Activated CD4-positive, alpha-beta T cell treated with anti-CD3 and anti-CD28 coated beads, Interleukin-2, amount 10 ng/mL, durations not matched to agents 7 days and 5 days (primary cell): Measurements from ENCODE around the gene GRIN3A. TPM values are rescaled to one million over a fixed set of nuclear protein-coding genes. Genes with fewer than 3 reads are reported as not detected.
"Not testable (repeated sequence)": the region's sequence is repeated elsewhere in the genome, so short reads cannot be mapped to it uniquely, and the experiment has no call there.

Experiments used
- CTCF ChIA-PET: fragments of 350-600 bp; sonication (Branson Sonifier 250); formaldehyde crosslinking; loops from one replicate; lab custom pipeline; 2021; ENCODE audit warnings: antibody characterized with exemption; lab: Charles Lee
- POLR2A ChIA-PET: fragments of 350-600 bp; sonication (Branson Sonifier 250); formaldehyde crosslinking; loops from one replicate; lab custom pipeline; 2021; ENCODE audit warnings: antibody characterized with exemption; lab: Charles Lee
- DNase-seq: peaks from one replicate; pipeline ENCODE4 v3.0.0-alpha.2; 2020
- H3K27ac Mint-ChIP-seq: one replicate; pipeline ENCODE4 v1.8.0; 2021; ENCODE audit warnings: mild to moderate bottlenecking, moderate library complexity, mixed read lengths
- H3K27me3 Mint-ChIP-seq: one replicate; pipeline ENCODE4 v1.8.0; 2021; ENCODE audit warnings: mixed read lengths
- H3K36me3 Mint-ChIP-seq: one replicate; pipeline ENCODE4 v1.8.0; 2021; ENCODE audit warnings: low read depth, mixed read lengths
- H3K4me1 Mint-ChIP-seq: one replicate; pipeline ENCODE4 v1.8.0; 2021; ENCODE audit warnings: mixed read lengths
- H3K4me3 Mint-ChIP-seq: one replicate; pipeline ENCODE4 v1.8.0; 2021; ENCODE audit warnings: mild to moderate bottlenecking, moderate library complexity, mixed read lengths
- H3K9me3 Mint-ChIP-seq: one replicate; pipeline ENCODE4 v1.8.0; 2021; ENCODE audit warnings: mixed read lengths
- total RNA-seq, 2 experiments: library from RNA; stranded (reverse); gene quantifications; one replicate each; pipeline ENCODE4 v1.2.3, GENCODE V29; 2021

The GRIN3A gene
- total RNA-seq, 2 experiments from 2014 or later = not detected

DNA sequence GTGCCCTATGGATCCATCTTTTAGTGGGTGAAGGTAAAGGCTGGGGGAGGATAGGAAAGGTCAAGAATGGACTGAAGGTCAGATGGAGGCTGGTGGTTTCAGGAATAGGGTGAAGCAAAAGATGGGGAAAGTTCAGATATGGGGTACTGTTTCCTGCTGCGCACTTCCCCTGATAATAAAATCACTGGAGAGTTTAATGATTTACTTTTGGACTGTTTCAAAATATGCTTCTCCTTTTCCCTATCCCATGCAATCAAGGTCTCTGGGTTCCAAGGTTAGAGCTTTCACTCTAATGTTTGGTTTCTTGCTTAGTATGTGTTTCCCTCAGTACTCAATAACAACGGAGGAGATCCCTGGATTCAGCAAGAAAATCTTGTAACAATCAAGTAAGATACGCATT, 132.9 kb downstream of the GRIN3A start:
- ChIA-PET POLR2A (no interaction called here), CTCF (no interaction called here)
- no peak overlapping the region for H3K4me3 Mint-ChIP-seq
- H3K4me1 Mint-ChIP-seq = no peaks in the 10 kb centered on the region
- DNase-seq = no peak
- H3K9me3 Mint-ChIP-seq = no peaks in the 10 kb centered on the region
- H3K36me3 Mint-ChIP-seq = no peaks in the 10 kb centered on the region
- no peak overlapping the region for H3K27ac Mint-ChIP-seq
- H3K27me3 Mint-ChIP-seq = peaks cover 7% of the 10 kb centered on the region

DNA sequence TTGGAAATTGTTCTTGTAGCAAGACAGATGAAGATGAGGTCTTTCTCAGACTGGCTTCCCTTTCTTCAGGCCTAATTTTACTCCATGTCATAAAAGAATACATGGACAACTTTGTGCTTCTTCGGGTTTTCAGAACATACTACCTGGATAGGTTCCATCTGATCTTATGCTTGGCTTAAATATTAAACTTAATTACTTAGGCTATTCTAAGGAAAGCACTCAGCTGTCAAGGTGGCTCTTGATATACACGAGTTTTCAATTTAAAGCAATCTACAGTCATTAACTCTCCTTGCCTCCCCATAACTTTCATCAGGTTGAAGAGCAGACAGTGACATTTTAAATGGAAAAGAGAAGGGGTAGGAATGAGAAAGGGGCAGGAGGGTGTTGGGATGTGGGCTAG, 134.2 kb downstream of the GRIN3A start:
- CTCF ChIA-PET = no interaction called here
- H3K36me3 Mint-ChIP-seq = no peaks in the 10 kb centered on the region
- POLR2A ChIA-PET = no interaction called here

GRCh38 chr9:101601904-101602765, 136.3 kb downstream of the GRIN3A start:
- Mint-ChIP-seq H3K27ac (no peak overlapping the region), H3K27me3 (peaks cover 11% of the 10 kb centered on the region), H3K9me3 (no peaks in the 10 kb centered on the region), H3K4me1 (no peaks in the 10 kb centered on the region), H3K36me3 (no peaks in the 10 kb centered on the region), H3K4me3 (no peak overlapping the region)
- peak; percentile 12 for DNase-seq
- ChIA-PET CTCF (interaction anchor here (1.0 kb wide), 1 partner anchor 9 kb away, joined by 4 read pairs; no protein-coding TSS in a partner anchor), POLR2A (no interaction called here)

More for the DNA sequence above, 134.2 kb downstream of the GRIN3A start:
- peaks cover 11% of the 10 kb centered on the region for H3K27me3 Mint-ChIP-seq
- no peaks in the 10 kb centered on the region for H3K9me3 Mint-ChIP-seq
- H3K4me1 Mint-ChIP-seq = no peaks in the 10 kb centered on the region
- no peak overlapping the region for H3K27ac Mint-ChIP-seq
- DNase-seq = no peak
- H3K4me3 Mint-ChIP-seq = no peak overlapping the region

DNA sequence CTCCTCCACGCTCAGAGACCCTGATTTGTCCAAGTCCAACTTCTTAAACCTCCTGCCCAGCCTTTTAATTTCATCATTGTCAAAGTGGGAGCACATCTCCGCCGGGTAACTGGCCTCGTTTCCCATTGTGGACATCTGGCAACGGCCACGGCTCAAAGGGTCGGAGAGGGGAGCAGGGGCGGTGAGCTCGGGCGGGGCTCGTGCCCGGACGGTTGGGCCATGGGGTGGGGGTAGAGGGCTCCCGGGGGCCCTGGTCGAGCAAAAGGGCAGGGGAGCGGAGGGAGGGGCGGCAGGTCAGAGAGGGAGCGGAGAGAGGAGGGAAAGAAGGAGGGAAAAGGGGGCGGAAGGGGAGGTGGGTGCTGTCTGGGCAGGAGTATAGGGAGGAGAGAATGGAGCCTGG, 143.7 kb downstream of the GRIN3A start, which contains the start of gene PPP3R2:
PPP3R2 (minus strand) TSS at position 174 of the 400 bp plus-strand sequence; CDS start at position 126, 48 bp downstream.
- ChIA-PET POLR2A (no interaction called here), CTCF (no interaction called here)
- no peaks in the 10 kb centered on the region for H3K36me3 Mint-ChIP-seq
- H3K4me3 Mint-ChIP-seq = no peak within 1 kb of the TSS
- H3K9me3 Mint-ChIP-seq = no peaks in the 10 kb centered on the region
- no peaks in the 10 kb centered on the region for H3K4me1 Mint-ChIP-seq
- no peak for DNase-seq
- no peaks in the 10 kb centered on the region for H3K27me3 Mint-ChIP-seq
- H3K27ac Mint-ChIP-seq = no peak within 1 kb of the TSS

- CTCF ChIA-PET = interaction anchor here (1.3 kb wide), 1 partner anchor 8 kb away, joined by 4 read pairs; no protein-coding TSS in a partner anchor
- H3K27ac Mint-ChIP-seq = no peak overlapping the region
- POLR2A ChIA-PET = no interaction called here
Observed at GRCh38 chr9:101593345-101593744, 145.1 kb downstream of the GRIN3A start.

DNA sequence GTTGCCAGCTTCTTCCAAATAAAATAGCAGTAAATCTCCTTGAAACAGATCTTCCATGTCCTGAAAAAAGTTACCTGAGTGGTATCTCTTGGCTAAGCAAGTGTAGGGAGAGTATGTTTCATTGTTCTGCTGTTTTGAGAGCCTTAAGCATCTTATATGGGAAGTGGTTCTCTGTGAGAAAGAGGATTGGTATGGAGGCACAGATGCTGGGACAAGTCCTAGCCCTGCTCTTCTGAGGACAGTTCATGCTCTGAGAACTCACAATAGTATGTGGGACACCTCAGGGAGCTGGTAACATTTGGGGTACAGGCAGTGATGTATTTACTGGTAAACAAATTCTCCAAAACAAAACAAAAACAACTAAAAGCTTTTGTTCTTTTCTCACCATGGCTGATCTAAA, 145.7 kb downstream of the GRIN3A start:
- no peak for DNase-seq
- ChIA-PET POLR2A (no interaction called here), CTCF (interaction anchor here (1.3 kb wide), 1 partner anchor 9 kb away, joined by 4 read pairs; no protein-coding TSS in a partner anchor)
- Mint-ChIP-seq H3K36me3 (no peaks in the 10 kb centered on the region), H3K4me3 (no peak overlapping the region), H3K27ac (no peak overlapping the region), H3K4me1 (no peaks in the 10 kb centered on the region), H3K27me3 (no peaks in the 10 kb centered on the region), H3K9me3 (no peaks in the 10 kb centered on the region)

More at GRCh38 chr9:101593345-101593744, 145.1 kb downstream of the GRIN3A start:
- Mint-ChIP-seq H3K4me3 (no peak overlapping the region), H3K27me3 (no peaks in the 10 kb centered on the region), H3K36me3 (no peaks in the 10 kb centered on the region), H3K9me3 (no peaks in the 10 kb centered on the region), H3K4me1 (no peaks in the 10 kb centered on the region)
- DNase-seq = no peak

- no peaks in the 10 kb centered on the region for H3K9me3 Mint-ChIP-seq
- ChIA-PET CTCF (no interaction called here), POLR2A (no interaction called here)
- H3K27ac Mint-ChIP-seq = no peak overlapping the region
- H3K36me3 Mint-ChIP-seq = no peaks in the 10 kb centered on the region
- peaks cover 2% of the 10 kb centered on the region for H3K4me1 Mint-ChIP-seq
- H3K4me3 Mint-ChIP-seq = no peak overlapping the region
- no peaks in the 10 kb centered on the region for H3K27me3 Mint-ChIP-seq
- DNase-seq = no peak
Observed at GRCh38 chr9:101591787-101592446, 146.5 kb downstream of the GRIN3A start.

- POLR2A ChIA-PET = no interaction called here
- Mint-ChIP-seq H3K4me3 (no peak overlapping the region), H3K27me3 (no peaks in the 10 kb centered on the region), H3K4me1 (peaks cover 13% of the 10 kb centered on the region), H3K9me3 (peaks cover 3% of the 10 kb centered on the region), H3K36me3 (no peaks in the 10 kb centered on the region), H3K27ac (no peak overlapping the region)
- DNase-seq = no peak
- CTCF ChIA-PET = no interaction called here
Observed at GRCh38 chr9:101590901-101591300, 147.5 kb downstream of the GRIN3A start.

DNA sequence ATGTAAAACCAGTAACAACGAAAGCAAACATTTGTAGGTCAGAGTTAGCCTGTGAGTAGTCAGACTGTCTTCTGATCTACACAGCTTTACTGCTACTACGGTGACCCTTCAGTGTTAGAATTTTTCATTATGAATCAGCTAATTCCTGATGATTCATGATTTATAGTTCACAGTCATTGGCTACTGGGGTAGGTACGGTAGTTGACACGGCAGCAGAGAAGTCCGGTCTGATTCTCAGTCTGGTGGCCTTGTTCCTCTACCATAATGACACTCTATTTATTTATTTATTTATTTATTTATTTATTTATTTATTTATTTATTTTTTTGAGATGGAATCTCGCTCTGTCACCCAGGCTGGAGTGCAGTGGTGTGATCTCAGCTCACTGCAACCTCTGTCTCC, 148.4 kb downstream of the GRIN3A start:
- H3K36me3 Mint-ChIP-seq, H3K27me3 Mint-ChIP-seq, DNase-seq, H3K4me3 Mint-ChIP-seq, H3K27ac Mint-ChIP-seq, H3K9me3 Mint-ChIP-seq, POLR2A ChIA-PET: not testable (repeated sequence)
- peaks cover 20% of the 10 kb centered on the region for H3K4me1 Mint-ChIP-seq
- CTCF ChIA-PET = interaction anchor here (0.6 kb wide), 1 partner anchor 129 kb away, joined by 3 read pairs; no protein-coding TSS in a partner anchor

- no peak overlapping the region for H3K4me3 Mint-ChIP-seq
- H3K27me3 Mint-ChIP-seq = no peaks in the 10 kb centered on the region
- DNase-seq = no peak
- peaks cover 11% of the 10 kb centered on the region for H3K9me3 Mint-ChIP-seq
- peaks cover 4% of the 10 kb centered on the region for H3K36me3 Mint-ChIP-seq
- POLR2A ChIA-PET = interaction anchor here (0.6 kb wide), 1 partner anchor 18 kb away, joined by 4 read pairs; no protein-coding TSS in a partner anchor
- peaks cover 21% of the 10 kb centered on the region for H3K4me1 Mint-ChIP-seq
- H3K27ac Mint-ChIP-seq = no peak overlapping the region
- CTCF ChIA-PET = no interaction called here
Observed at GRCh38 chr9:101587332-101588043, 151.0 kb downstream of the GRIN3A start.

GRCh38 chr9:101586651-101587050, 151.8 kb downstream of the GRIN3A start:
- peaks cover 4% of the 10 kb centered on the region for H3K36me3 Mint-ChIP-seq
- no peaks in the 10 kb centered on the region for H3K27me3 Mint-ChIP-seq
- POLR2A ChIA-PET = no interaction called here
- H3K4me1 Mint-ChIP-seq = peaks cover 21% of the 10 kb centered on the region
- peaks cover 11% of the 10 kb centered on the region for H3K9me3 Mint-ChIP-seq
- H3K4me3 Mint-ChIP-seq = no peak overlapping the region
- CTCF ChIA-PET = interaction anchor here (0.7 kb wide), 1 partner anchor 53 kb away, joined by 3 read pairs; no protein-coding TSS in a partner anchor
- peak overlapping the region; percentile 68 for H3K27ac Mint-ChIP-seq
- peak; percentile 57 for DNase-seq

- CTCF ChIA-PET = interaction anchor here (0.7 kb wide), 1 partner anchor 52 kb away, joined by 3 read pairs; no protein-coding TSS in a partner anchor
- POLR2A ChIA-PET = no interaction called here
- H3K27me3 Mint-ChIP-seq = no peaks in the 10 kb centered on the region
- H3K9me3 Mint-ChIP-seq = peaks cover 11% of the 10 kb centered on the region
- peaks cover 4% of the 10 kb centered on the region for H3K36me3 Mint-ChIP-seq
- no peak overlapping the region for H3K4me3 Mint-ChIP-seq
- no peak overlapping the region for H3K27ac Mint-ChIP-seq
- peaks cover 21% of the 10 kb centered on the region for H3K4me1 Mint-ChIP-seq
- no peak for DNase-seq
Observed at GRCh38 chr9:101585740-101586139, 152.7 kb downstream of the GRIN3A start.
